Stimulated activated CD4-positive, alpha-beta T cell treated with anti-CD3 and anti-CD28 coated beads, Interleukin-1b, Interleukin-23, amount 100 ng/mL, for 1 hour (primary cell): ENCODE data around the gene RASSF4.

Experiments used
- DNase-seq, 2 donors: peaks; one replicate each; pipeline ENCODE4 v3.0.0-alpha.2; 2020; ENCODE audit warnings: low read depth in 2 of 2

RASSF4 gene

DNA sequence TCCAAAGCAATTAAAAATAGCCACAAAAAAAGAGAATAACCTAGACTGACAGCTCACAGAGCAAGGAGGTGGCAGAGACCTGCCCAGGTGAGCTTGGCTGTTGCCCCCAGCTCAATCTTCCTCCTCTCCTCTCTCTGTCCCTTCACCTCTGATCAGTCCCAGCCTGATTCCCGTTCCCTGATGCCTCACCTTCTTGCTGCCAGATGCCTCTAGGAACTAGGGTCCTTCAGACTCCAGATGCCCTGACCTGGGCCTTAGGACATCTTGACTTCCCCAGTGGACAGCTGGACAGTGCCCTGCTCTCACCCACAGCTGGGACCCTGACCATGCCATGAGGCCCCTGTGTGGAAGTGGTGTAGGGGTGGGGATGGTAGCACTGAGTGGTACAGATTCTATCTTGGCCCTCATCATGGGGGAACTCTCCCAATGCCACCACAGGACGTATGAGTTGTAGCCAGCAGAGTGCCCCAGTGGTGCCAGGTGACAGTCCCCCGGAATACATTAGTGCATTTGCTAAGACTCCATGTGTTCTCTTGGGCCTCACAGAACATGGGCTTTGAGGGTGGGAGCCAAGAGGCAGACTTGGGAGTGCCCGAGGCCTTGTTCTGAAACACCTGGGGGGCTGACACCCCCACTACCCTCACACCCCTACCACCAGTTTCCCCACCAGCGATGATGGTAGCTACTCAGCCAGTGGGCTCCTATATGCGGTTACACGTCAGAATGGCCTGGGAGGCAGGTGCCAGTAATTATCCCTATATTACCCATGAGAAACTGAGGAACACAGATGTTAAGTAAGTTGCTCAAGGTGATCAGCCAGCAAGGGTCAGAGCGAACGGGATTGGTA lies 17.0 kb downstream of the RASSF4 start:
- DNase-seq, result no peak

DNA sequence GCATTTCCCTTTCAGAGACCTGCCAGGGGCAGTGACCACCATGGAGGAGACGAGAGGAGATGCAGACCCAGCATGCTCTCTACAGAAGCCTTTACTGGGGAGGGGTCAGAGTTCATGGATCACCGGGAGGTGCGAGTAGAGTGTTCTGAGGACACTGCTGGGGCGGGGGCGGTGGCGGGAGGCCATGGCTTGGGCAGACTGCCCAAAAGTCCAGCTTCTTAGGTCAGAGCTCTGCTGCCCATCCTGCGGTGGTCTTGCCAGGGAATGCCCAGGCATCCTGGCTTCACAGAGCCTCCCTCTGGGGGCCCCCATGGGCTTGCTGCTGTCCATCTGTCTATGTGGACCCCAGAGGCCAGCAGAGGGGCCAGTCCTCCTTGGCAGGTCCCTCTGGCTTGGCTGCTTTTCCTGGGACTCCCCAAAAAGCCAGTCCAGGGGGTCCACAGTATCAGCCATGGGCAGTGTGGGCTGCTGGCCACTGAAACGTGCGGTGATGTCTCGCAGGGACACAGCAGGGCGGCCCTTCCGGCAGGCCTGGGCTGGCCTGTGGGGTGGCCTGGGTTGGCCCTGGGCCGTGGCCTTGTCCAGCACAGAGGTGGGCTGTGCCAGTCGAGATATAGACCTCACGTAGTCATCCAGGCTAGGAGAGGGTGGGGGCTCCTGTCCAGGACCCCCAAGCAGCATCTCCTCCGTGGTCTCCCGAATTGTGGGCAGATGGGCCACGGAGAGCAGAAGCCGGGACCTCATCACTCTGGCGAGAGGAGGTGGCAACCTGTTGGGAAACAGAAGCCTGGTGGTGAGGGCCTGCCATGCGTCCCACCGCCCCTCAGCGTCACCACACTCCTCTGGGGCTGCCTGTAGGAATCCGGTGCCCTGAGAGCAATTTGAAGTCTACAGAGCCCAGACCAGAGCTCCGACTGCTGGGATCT lies 17.9 kb downstream of the RASSF4 start:
- no peak for DNase-seq

DNA sequence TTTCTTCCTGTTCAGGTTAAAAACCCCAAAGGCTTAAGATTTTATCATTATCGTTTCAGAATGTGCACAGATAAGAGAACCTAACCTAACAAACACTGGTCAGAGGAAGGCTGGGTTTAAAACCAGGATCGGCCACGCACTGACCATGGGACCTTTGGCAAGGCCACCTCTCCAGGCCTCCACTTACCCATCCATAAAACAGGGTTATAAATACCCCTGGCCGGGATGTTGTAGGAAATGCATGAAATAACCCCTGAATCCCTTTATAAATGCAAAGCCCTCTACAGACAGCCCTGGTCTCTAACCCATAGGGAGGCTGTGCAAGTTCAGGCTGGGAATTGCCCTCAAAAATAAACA lies 18.6 kb downstream of the RASSF4 start:
- no peak for DNase-seq

DNA sequence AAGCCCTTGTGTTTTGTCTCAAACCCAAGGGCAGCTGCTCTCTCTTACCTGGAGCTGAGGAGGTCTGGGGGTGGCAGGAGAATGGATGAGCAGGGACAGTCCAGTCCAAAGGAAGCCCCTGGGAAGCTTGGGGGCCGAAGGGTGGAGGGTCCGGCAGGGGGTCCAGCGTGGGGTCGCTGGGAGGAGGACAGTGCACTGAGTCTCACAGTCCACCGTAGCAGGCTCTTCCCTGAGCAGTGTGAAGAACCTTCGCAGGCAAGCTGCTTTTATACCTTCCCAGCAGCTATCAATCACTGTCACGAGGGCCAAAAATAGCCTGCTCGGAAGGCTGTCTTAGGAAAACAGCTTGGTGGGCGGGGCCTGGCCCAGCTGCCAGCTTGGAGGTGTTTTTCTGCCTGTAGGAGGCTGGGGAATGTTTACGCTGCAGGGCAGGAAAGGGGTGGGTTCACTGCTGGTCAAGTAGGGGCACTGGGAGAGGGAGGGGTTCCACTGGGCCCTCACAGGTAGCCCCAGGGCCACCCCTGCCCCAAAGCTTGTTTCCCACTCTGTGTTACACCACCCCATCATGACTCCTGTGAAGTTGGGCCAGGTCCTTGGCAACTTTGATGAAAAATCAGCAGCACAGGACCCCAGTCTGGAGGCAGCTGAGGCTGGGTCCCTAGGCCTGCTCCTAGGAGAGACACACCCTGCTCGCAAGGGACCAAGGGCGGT lies 19.1 kb downstream of the RASSF4 start, which contains the start of gene DEPP1:
TSS of gene DEPP1 (minus strand) at position 240 of the 711 bp plus-strand sequence. CDS start 779 bp downstream, outside the sequence.
- no peak for DNase-seq

DNA sequence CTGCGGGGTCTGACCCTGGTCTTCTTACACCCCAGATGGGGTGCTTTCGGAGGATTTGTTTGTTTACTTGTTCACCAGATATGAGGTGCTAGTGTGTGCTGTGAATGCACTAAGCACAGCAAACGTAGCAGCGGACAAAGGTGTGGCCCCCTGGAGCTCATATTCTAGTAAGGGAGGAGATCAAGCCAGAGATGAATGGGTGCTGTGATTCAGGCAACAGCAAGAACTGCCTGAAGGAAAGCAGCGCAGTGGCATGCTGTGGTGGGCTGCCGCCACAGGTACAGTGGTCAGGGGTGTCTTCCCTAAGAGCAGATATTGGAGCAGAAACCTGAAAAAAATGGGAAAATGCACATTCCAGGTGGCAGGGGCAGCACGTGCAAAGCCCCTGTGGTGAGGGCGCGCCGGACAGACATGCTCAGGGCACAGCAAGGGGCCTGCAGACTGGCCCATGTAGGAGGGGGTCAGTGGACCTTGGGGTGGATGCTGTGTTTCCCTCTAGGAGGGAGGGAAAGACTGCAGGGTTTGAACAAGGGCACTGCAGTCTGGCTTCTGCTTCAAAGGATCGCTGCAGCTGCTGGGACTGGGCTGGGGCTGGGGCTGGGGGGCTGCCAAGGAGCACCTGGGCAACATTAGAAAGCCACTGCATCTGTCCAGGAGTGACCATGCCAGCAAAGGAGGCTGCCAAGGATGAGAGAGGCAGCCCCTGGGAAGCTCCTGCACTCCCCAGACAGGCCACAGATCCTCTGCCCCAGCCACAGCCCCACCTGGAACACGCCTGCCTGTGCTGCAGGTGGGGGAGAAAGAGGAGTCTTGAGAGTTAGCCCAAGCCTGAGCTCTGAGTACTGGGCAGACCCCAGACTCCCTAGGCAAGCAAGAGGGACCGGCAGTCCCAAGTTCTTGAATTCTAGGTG lies 19.9 kb downstream of the RASSF4 start:
- DNase-seq, result no peak

DNA sequence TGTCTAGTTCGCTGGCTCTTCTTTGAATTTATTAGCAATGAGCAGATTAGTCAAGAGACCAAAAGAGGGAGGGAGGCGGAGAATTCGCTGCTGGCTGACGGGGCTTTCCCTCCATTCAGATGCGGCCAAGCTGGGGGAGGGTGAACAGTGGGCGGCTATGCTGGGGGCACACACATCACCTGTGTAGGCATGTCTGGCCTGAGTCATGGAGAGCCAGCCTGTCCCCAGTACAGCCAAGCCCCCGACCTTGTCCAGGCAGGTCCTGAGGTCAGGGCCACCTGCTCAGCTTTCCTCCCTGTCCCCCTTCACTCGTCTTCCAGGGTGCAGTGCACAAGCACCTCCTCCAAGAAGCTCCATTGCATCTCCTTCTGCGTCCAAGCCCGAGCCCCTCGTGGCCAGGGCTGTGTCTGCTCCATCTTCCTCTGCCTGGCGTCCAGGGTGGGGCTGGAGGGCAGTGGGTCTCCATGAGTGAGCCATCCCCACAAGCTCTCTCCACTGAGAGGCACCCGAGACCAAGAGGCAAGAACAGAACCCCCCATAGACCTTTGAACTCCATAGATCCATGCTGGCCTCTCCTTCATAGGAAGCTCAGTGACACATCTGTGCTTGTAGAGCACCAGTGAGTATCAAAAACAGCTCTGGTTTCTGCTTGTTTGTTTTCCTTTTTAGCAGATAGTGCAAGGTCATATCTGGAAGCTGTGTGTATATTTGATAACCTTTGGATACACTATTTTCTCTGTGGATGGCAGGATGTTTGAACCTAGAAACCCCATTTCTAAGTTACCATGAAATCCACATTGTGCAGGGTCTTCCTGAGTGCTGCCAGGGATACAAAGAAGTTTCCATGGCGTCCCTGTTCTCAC lies 20.9 kb downstream of the RASSF4 start:
- no peak for DNase-seq

DNA sequence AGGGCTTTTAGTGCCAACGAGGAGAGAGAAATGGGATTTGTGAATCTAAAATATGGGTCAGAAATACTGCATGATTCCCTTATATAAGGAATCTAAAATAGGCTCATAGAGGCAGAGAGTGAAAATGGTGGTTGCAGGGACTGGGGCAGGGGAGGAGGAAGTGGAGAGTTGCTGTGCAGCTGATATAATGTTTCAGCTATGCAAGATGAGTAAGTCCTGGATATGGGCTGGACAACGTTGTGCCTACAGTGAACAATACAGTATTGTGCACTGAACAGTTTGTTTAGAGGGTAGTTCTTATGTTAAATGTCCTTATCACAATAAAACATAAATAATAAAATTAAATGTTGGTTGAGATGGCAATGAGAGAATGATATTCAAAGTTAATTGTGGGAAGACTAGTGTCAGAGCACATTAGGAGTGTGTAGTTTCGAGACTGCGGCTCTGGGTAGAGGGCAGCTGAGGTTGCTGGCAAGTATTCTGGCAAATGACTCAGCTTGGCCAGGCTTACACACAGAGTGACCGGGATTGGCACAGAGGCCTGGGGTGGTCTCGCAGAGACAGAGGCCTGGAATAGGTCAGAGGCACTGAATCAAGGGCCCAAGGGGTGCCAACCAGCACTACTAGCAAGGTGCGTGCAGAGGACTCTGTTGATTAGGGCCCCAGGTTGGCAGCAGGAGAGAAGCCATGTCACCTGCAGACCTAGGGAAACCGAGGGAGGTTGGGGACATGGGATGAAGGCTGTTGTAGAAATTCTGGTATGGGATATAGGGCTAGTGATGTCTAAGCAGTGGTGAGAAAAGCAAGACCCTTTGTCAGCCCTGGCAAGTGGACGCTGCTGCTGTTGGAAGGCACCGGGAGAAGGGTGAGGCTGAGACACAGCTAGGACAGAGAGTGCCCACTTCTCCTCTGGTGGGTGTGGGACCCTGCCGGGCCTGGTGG lies 21.8 kb downstream of the RASSF4 start:
- DNase-seq, result no peak

DNA sequence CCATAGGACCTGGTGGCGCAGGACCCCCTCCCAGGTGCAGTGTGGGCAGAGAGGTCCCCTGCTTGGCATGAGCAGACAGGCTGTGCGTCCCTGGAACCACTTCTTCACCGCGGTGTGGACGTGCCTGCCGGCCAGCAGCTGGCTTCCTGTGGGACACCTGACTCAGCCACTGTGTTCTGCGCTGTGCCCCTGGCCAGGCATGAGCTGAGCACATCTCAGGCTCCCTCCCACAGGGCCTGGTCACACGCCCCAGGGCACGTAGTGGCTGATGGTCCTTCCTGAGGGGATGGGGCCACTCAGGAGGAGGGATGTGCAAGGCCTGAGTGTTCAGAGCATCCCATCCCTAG lies 22.5 kb downstream of the RASSF4 start:
- no peak for DNase-seq

DNA sequence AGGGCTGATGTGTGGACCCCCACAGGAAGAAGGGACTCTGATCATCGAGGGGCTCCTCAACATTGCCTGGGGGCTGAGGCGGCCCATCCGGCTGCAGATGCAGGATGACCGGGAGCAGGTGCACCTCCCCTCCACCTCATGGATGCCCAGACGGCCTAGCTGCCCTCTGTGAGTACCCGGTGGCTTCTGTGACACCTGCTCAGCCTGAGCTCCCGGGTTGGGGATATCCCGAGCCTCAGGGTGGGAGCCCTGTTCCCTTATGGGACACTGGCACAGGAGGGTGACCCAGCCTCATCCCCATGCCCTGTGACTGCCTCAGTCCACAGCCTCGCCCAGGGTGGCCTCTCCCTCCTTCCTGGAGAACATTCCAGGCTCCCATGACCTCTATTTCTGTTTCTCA lies 22.9 kb downstream of the RASSF4 start:
- DNase-seq, result no peak

DNA sequence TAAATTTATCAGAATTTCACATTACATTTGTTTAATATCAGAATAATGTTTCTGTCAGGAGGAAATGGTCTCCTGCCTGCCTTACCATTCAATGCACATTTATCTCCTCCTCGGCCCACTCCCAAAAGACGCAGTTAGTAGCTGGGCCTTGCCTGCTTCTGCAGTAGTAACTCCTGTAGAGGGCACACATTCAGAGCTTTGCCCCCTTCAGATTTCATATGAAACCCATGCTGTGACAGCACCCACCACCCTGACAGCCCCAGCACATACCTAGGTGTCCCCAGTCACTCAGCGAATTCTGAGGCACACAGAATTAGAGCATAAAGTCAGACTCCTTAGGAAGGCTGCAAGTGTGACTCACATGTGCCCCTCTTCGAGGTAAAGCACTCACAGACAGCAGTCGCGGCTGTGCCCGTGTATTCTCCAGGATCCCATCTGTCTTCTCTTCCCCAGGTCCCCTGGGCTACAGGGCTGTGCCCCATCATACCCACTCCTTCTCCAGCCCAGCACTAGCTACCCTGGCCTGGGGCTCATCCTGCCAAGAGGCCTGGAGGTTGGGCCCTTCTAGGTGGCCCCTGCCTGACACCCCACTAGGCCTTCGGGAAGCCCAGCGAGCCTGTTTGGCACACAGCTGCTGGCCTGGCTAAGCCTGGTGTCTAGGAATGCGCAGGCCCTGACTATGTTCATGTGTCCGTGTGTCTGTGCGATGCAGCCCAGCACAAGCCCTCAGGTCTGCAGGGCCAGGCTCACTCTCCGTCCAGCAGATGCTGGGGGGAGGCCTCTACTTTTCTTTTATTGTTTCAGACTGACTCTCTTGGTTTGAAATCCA lies 23.7 kb downstream of the RASSF4 start:
- DNase-seq, result no peak

DNA sequence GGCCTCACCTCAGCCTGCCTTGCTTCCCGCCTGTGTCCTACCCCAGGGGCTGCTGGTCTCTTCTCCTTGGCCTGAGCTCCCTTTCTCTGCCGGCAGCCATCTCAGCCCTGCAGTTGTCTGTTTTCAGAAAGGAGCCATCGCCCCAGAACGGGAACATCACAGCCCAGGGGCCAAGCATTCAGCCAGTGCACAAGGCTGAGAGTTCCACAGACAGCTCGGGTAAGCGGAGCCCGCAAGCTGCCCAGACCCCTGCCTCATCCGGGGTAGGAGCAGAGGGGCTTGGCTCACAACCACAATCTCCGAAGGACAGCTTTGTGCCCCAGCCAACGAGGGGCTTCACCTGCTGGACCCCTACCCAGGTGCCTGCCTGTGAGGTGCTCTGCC lies 24.3 kb downstream of the RASSF4 start:
- DNase-seq, result no peak

DNA sequence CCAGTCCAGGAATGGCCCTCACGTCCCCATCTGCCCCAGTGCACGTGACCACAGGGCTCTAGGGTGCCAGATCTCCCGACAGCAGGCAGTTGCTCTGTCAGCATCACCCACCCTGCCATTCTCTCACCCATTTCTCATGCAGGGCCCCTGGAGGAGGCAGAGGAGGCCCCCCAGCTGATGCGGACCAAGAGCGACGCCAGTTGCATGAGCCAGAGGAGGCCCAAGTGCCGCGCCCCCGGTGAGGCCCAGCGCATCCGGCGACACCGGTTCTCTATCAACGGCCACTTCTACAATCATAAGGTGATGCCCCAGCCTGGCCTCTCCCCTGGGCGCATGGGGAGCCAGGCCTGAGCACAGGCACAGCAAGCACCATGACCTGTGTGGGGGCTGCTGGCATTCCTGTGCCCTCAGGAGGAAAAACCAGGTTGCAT lies 25.1 kb downstream of the RASSF4 start:
- DNase-seq, result no peak

DNA sequence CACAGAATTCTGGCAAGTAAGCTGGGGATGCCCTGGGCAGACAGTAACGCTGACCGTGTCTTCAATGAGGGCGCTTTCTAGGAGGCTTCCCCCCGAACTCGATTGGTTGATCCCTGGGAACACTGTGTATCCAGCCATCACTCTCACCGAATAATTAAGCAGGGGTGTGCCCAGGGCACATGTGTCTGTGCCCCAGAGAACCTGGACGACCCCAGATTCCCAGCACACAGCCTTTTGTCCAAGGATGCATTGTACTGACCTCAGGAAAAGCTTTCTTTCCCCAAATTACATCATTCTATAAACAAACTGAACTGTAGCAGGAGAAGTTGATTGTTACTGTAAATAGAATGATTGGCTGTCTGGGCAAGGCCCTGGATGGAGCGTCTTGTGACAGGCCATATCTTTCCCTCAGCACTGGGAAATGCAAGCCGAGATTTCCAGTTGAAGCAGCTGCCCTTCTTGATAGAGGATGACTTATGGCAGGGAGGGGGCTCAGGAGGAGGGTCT lies 25.6 kb downstream of the RASSF4 start:
- no peak for DNase-seq

DNA sequence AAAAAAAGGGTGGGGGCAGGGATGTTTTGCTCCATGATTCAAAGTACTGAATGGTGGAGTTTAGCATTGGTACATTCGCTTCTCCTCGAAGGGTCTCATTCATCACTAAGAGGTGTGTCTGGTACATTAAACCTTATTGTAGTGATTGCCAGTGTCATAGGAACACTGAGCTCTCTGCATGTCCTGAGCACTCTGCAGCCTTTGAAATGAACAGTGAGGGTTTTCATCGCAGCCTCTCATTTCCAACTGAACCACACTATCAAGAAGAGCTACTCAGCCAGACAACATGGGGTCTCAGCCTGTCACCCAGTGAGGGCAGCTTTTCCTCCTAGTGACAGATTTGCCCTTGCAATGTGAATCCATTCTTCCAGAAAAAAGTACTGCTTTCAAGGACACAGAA lies 26.6 kb downstream of the RASSF4 start:
- DNase-seq, result no peak

DNA sequence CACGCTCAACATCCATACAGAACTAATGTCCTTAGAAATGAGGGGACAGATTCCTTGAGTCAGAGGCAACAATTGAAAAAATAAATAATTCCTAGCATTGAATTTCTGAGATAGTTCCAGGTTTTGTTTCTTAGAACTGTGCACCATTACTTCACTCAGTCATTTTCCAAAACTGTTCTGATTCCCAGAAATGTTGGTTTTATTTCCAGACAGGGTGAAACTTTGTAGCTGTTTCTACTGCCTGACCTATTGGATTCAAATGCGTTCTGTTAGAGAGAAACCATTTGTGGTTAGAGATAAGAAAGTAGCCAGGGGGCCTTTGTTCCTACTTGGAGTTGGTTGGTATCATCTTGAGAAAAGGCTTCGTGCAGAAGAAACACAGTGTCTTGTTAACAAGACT lies 27.1 kb downstream of the RASSF4 start:
- no peak for DNase-seq

DNA sequence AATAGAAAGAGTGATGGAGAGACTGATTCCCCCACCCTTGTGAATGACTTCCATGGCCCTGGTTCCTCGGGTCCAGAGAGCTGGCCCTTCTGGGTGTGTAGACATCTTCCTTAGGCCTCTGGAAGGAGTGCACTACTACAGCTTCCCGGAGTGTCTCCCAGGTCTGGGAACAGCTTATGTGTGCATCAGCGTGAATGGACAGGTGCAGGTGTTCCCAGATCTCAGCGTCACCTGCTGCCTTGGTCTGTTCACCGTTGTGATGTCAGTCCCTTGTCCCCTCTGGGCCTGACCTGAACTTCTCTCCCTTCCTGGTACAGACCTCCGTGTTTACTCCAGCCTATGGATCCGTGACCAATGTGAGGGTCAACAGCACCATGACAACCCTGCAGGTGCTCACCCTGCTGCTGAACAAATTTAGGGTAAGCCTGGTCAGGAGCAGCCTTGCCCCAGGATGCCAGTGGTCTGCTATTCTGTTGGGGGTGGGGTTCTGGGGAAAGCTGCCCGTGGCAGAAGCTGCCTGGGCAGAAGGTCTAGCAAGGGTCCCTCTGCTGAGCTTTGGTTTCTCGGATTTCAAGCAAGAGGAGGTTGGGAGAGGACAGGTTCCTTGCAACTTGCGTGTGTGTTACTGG lies 29.5 kb downstream of the RASSF4 start:
- no peak for DNase-seq

DNA sequence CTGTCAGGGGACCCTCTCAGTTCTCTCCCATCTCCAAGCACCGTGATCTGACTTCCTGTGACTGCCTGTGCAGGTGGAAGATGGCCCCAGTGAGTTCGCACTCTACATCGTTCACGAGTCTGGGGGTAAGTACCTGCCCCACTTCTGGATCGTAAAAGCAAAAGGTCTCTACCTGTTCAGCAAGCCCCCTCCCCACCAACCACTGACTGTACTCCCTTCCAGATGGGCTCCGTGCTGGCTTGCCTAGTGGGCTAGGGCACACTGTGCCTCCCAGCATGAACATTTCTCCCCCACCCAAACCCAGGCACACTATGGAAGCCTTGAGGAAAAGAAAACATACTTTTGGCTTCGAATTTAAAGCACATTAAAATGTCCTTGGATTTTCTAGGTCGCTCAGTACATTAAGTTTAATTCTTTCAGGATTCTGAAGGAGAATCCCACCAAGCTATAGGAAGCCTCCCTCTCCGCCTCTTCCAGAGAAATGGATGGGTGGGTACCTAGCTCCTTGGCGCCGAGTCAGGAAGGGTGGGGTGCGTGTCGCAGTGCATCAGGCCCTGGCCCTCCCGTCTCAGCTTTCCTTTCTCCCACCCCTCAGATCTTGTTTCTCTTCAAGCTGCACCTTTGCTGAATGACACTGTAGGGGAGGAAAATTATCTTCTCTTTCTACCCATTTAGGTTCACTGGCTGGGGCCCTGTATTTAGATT lies 30.1 kb downstream of the RASSF4 start:
- no peak for DNase-seq
